HepG2 (cell line): ENCODE measurements around the gene NOTUM. TPM values are rescaled to one million over a fixed set of nuclear protein-coding genes. Genes with fewer than 3 reads are reported as not detected.

ENCODE experiments used
- ATF7-NPFF ChIP-seq: sonication (generic); formaldehyde crosslinking; IDR thresholded peaks from 2 replicates; pipeline ENCODE4 v1.8.1; 2023; ENCODE audit warnings: mild to moderate bottlenecking, low read depth, missing genetic modification reagents, moderate library complexity
- GMEB1 ChIP-seq: sonication (generic); formaldehyde crosslinking; IDR thresholded peaks from 2 replicates; pipeline ENCODE4 v1.5.1; 2020; ENCODE audit warnings: missing genetic modification reagents, mild to moderate bottlenecking, borderline replicate concordance
- PAXIP1 ChIP-seq: sonication (generic); formaldehyde crosslinking; conservative IDR thresholded peaks from 2 replicates; pipeline ENCODE4 v1.4.0; 2020; ENCODE audit warnings: mild to moderate bottlenecking, missing genetic modification reagents, moderate library complexity
- PRPF4 ChIP-seq: fragments of 200-400 bp; formaldehyde crosslinking; IDR thresholded peaks from 2 replicates; pipeline ENCODE4 v1.6.1; 2016; ENCODE audit warnings: low read length, low read depth; ENCODE audit not compliant: poor library complexity, severe bottlenecking
- SAFB2 ChIP-seq: sonication (generic); formaldehyde crosslinking; IDR thresholded peaks from 2 replicates; pipeline ENCODE4 v1.5.1; 2020; ENCODE audit warnings: missing genetic modification reagents, low read depth, mild to moderate bottlenecking, borderline replicate concordance
- TERF1 ChIP-seq: sonication (generic); formaldehyde crosslinking; IDR thresholded peaks from 2 replicates; pipeline ENCODE4 v1.8.0; 2022; ENCODE audit warnings: mild to moderate bottlenecking, missing genetic modification reagents, moderate library complexity
- ZKSCAN1 ChIP-seq: fragments of 150-350 bp; IDR thresholded peaks from 2 replicates; pipeline ENCODE4 v1.6.1; 2014; ENCODE audit warnings: low read length
- ZNF136 ChIP-seq: sonication (generic); formaldehyde crosslinking; IDR thresholded peaks from 2 replicates; pipeline ENCODE4 v1.8.1; 2022; ENCODE audit warnings: low read depth, mild to moderate bottlenecking, moderate library complexity, missing genetic modification reagents
- ZNF280D ChIP-seq: sonication (generic); formaldehyde crosslinking; IDR thresholded peaks from 2 replicates; pipeline ENCODE4 v1.5.1; 2020; ENCODE audit warnings: mild to moderate bottlenecking, missing genetic modification reagents
- ZNF34 ChIP-seq: sonication (generic); formaldehyde crosslinking; IDR thresholded peaks from 2 replicates; pipeline ENCODE4 v1.4.0; 2020; ENCODE audit warnings: mild to moderate bottlenecking, missing genetic modification reagents, borderline replicate concordance
- ZNF503 ChIP-seq: sonication (generic); formaldehyde crosslinking; IDR thresholded peaks from 2 replicates; pipeline ENCODE4 v1.4.0; 2020; ENCODE audit warnings: missing genetic modification reagents
- ZNF567 ChIP-seq: sonication (generic); formaldehyde crosslinking; IDR thresholded peaks from 2 replicates; pipeline ENCODE4 v1.8.1; 2023; ENCODE audit warnings: mild to moderate bottlenecking, missing genetic modification reagents, borderline replicate concordance
- ZNF761 ChIP-seq: sonication (generic); formaldehyde crosslinking; conservative IDR thresholded peaks from 2 replicates; pipeline ENCODE4 v1.4.0; 2020; ENCODE audit warnings: mild to moderate bottlenecking, missing genetic modification reagents
- ZNF766 ChIP-seq: sonication (generic); formaldehyde crosslinking; IDR thresholded peaks from 2 replicates; pipeline ENCODE4 v1.5.0; 2020; ENCODE audit warnings: missing genetic modification reagents, borderline replicate concordance
- ZNF790 ChIP-seq: sonication (generic); formaldehyde crosslinking; IDR thresholded peaks from 2 replicates; pipeline ENCODE4 v1.8.0; 2022; ENCODE audit warnings: missing genetic modification reagents, mild to moderate bottlenecking, borderline replicate concordance
- polyA plus RNA-seq, 8 experiments: library from polyadenylated mRNA; depleted of rRNA in 3 of 8; stranded (reverse) in 7 of 8; unstranded in 1 of 8; fragments of >200 nt; fragmentation: Illumina TruSeq in 4 of 8; extraction: Trizol in 4 of 8; gene quantifications; 2 replicates each; pipeline versions ENCODE4 v1.2.1 to v1.2.3, GENCODE V29; 2011 to 2016; ENCODE audit warnings: low read depth in 4 of 8, missing spikeins in 1 of 8, mixed read lengths in 1 of 8; ENCODE audit not compliant: insufficient read depth in 1 of 8
- total RNA-seq, 5 experiments: library from RNA; depleted of rRNA; stranded (reverse); fragments of >200 nt; fragmentation: Illumina TruSeq; extraction: Trizol; gene quantifications; 2 replicates each; pipeline ENCODE4 v1.2.3, GENCODE V29; 2016; ENCODE audit warnings: low read depth in 1 of 5

NOTUM gene
- total and polyA plus RNA-seq, 2 of the 13 experiments (the other 11 are each of a cell fraction or from before 2014, with no cell fraction given), result 150 to 160 TPM

GRCh38 chr17:81927653-81928543 lies 33.1 kb downstream of the NOTUM start, which contains the start of gene MAFG (continued):
- TF ChIP-seq ZNF34 (CRISPR knock-in tag) (peak; percentile 65; the same call in 1 of the 2 replicates), ATF7-NPFF (CRISPR knock-in tag) (peak; percentile 88; the same call in 1 of the 2 replicates), ZKSCAN1 (no peak), PRPF4 (no peak), PAXIP1 (CRISPR knock-in tag) (peak; percentile 65; the same call in 1 of the 2 replicates), ZNF567 (CRISPR knock-in tag) (peak; percentile 82; the same call in 1 of the 2 replicates), ZNF761 (CRISPR knock-in tag) (peak; percentile 78), TERF1 (CRISPR knock-in tag) (no peak), ZNF280D (CRISPR knock-in tag) (no peak), ZNF503 (CRISPR knock-in tag) (peak; percentile 84), SAFB2 (peak; percentile 54; the same call in 1 of the 2 replicates), ZNF136 (CRISPR knock-in tag) (peak; percentile 55; the same call in 1 of the 2 replicates), GMEB1 (CRISPR knock-in tag) (peak; percentile 76), ZNF790 (CRISPR knock-in tag) (no peak), ZNF766 (CRISPR knock-in tag) (peak; percentile 92)
